Tongue (tissue), 2 donors: Measurements from ENCODE around the gene TRAF3. TPM values are rescaled to one million over a fixed set of nuclear protein-coding genes. Genes with fewer than 3 reads are reported as not detected.
"Not testable (repeated sequence)": the region's sequence is repeated elsewhere in the genome, so short reads cannot be mapped to it uniquely, and the experiment has no call there.

Experiments used
- DNase-seq: peaks from one replicate; pipeline ENCODE4 v3.0.0-alpha.2; 2015
- total RNA-seq: library from RNA; depleted of rRNA; stranded (reverse); fragments of >200 nt; gene quantifications from one replicate; pipeline ENCODE4 v1.2.3, GENCODE V29; 2014

Gene TRAF3
- total RNA-seq, 1 donor from 2014 or later, result 27.5 TPM

DNA sequence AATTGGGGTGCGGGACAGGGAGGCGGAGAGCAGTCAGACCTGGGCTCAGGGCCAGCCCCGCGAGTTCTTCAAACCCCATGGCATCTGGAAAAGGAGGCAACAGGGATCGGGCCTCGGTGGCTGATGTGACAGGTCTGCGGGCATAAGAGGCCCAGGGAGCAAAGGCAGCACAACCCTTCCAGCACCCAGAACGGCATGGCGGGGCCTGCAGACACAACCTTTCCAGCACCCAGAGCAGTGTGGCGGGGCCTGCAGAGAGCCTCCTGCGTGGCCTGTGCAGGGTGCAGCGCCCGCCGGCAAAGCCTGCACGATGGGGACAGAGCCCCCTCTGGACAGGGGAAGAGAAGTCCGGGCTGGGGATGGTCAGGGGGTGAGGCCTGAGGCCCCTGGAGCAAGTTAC, 26.2 kb upstream of the TRAF3 start:
- DNase-seq, result no peak

DNA sequence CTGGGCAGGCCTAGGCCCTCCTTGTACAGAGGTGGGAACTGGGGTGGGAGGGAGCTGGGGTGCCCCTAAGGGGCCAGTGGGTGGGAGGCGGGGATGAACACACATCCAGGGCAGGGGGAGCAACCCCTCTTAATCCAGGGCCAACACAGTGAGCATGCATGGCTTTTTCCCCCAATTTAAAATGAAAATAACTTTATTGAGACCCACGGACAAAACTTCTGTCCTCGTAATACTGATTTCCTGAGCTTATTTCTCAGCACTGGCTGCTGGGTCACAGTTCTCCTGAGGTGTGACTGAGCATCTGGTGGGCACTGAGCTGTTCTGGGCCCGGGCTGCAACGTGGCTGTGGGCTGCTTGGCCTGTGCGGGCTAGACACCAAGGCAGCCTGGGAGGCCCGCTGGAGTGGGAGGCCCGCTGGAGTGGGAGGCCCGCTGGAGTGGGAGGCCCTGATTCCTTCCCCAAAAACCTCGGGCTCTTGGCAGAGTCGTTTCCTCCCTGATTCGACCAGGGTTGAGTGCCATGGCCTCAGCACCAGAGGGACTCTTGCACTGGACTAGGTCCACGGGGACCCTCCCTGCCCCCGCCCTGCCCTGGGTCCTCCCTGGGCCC, 24.9 kb upstream of the TRAF3 start:
- DNase-seq, result no peak

DNA sequence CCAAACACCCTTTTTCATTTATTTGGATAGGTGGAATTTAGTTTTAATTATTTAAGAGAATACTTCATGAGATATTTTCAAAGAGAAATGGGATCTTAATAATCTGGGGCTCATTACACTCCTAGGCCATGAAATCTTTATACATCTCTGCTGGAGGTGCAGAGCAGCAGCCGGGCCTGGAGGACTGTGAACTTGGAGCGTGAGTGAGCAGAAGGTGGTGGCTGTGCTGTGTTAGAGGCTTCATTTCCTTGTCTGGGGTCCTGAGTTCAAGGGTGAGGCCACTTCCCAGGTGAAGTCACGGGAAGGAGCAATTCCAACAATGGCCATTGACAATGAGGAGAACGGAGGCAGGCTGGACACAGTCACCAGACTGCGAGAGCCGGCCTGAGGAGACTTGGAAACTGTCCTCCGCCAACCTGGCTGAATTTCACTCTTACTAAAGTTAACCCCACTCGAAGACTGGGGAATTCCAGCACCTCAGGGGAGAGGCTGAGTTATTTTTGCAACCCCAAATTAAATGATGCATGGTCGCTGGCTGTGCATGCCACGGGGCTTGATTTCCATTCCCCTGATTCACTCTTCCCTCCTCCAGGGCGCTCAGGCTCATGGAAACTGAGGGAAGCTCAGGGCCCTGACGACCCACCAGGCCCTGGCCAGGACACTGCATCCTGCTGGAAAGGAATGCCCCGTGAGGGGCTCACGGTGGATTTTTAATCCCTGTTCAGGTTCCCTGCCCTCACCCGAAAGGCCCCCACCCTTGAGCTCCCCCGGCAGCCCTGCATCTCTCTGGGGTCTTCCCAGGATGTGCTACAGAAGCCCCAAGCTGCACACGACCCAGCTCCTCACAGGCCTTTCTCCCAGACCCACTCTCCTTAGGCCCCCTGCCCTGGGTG, 22.6 kb upstream of the TRAF3 start:
- no peak for DNase-seq

DNA sequence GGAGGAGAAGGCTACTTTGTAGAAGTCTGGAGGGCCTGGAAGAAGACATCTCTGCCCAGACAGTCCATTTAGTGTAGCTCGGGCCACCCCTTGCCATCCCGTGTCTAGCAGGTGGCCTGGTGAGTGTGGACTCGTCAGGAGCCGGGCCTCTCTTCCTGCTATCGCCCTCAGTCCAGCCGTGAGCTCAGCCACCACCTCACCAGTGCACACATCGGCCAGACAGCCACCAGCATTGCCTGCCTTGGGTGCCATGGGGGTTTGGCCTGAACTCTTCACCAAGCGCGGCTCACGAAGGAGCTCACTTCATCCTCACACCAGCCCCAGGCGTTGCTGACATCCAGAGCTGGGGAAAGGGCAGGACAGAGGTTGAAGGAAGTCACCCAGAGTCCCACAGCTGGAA, 19.6 kb upstream of the TRAF3 start:
- DNase-seq, result no peak

DNA sequence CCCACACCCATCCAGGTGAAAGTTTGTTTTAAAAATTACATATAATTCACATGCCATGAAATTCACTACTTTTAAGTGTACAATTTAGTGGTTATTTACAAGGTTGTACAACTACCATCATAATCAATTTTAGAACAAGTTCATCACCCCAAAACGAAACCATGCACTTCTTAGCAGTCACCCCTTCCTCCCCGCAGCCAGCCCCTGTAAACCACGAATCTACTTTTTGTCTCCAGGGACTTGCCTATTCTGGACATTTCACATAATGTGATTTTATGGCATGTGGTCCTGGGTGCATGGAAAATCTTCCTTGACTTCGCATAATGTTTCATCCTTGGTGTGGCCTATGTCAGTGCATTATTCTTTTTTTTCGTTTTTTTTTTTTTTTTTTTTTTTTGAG, 19.2 kb upstream of the TRAF3 start:
- no peak for DNase-seq

DNA sequence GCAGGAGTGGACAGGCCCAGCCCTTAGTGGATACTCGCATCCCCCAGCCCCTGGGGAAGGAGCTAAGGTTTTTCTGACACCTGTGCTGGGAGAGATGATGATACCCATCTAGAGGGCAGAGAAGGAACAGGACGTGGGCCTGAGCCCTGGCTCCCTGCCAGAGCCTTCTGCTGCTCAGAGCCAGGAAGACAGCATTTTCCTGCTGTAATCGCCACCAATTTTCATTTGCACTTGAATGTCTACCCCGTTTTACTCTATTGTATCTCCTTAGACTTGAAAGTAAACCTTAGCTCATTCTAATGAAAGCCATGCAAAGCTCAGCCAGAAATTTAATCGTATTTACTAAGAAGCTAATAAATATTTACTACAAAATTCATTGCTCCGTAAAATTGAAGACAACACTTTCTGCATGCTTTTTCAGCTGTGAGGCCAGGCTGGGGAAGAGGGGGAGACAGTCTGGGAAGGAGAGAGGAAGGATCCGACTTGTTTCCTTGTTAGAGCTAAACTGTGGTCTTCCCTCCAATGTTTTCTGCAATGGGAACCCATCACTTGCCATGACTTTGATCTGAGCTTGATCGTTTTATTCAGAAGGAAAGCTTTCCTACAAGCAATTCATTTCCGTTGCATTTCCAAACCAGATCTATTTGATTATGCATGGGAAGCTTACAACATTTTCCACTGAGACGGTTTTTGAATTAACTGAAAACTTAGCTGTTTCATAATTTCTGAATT, 17.6 kb upstream of the TRAF3 start:
- DNase-seq, result peak; percentile 56

DNA sequence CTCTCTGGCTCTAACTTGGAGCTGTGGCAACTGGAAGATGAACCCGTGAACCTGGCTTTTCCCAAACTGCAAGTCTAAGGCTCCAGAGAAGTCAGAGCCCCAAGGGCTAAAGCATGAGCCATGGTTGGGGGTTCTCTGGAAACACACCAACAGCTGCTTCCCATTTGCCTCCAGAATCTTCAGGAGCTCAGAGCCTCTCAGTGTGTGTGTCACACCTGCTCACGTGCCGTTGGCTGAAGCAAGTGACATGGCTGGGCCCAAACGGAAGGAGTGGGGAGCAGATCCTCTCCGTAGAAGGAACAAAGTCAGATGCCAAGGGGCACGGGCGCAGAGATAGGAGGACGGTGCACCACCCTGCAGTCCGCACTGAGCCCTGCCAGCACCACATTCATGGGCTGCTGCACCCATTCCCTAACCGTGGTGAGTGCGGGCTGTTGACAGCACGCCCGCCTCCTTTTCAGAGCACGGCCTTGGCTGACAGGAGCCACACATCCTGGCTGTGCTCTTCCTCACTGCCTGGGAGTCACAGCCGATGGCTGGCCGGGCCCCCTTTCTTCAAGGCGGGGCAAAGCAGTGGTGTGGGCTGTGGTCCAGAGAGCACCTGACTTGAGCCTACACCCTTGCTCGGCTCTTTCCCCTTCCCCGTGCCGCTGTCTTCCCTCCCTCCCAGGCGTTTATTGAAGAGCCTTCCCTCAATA, 16.6 kb upstream of the TRAF3 start:
- peak; percentile 55 for DNase-seq

DNA sequence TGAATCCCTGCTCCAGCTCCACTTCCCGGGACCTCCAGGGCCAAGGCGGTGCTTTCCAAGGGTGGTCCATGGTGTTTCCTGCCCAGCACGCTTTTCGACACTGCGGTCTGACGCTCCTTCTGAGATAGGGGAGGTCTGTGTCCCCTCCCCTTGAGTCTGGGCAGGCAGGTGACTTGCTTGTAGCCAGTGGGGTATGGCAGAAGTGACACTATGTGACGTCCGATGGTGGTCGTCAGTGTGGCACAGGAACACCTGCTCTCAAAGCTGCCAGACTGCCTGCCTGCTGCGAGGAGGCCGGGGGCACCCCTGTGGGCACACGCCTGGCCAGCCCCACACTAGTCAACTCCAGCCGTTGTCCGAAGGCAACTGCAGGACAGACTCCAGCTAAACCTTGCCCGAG, 16.0 kb upstream of the TRAF3 start:
- DNase-seq, result no peak

DNA sequence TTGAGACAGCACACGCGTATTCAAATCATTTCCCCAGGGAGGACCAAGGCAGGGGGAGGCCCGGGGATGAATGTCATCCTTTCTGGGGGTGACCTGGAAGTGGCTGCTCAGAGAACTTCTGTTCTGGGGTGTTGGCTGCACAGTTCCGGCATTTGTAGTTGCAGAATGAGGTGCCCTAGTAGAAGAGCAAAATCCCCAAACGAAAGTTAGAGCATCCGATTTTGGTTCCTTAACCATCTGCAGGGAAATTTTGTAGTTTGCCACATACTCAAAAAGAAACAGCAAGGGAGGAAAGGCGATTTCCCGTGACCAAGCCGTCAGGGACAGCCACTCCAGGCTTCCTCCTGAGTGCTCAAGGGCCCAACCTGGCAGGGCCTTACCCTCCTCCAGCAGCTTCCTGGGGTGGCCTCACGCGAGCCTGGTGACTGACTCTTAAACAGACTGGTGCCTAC, 13.0 kb upstream of the TRAF3 start:
- DNase-seq, result no peak

DNA sequence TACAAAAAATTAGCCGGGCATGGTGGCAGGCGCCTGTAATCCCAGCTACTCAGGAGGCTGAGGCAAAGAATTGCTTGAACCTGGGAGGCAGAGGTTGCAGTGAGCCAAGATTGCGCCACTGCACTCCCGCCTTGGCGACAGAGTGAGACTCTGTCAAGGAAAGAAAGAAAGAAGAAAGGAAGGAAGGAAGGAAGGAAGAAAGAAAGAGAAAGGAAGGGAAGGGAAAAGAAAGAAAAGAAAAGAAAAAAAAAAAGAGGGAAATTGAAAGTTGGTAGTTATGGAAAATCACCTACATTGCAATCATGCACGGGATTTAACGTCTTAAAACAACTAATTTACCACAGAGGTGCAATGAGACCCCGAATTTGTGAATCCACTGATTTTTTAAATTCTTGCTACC, 11.5 kb upstream of the TRAF3 start:
- not testable (repeated sequence) for DNase-seq

DNA sequence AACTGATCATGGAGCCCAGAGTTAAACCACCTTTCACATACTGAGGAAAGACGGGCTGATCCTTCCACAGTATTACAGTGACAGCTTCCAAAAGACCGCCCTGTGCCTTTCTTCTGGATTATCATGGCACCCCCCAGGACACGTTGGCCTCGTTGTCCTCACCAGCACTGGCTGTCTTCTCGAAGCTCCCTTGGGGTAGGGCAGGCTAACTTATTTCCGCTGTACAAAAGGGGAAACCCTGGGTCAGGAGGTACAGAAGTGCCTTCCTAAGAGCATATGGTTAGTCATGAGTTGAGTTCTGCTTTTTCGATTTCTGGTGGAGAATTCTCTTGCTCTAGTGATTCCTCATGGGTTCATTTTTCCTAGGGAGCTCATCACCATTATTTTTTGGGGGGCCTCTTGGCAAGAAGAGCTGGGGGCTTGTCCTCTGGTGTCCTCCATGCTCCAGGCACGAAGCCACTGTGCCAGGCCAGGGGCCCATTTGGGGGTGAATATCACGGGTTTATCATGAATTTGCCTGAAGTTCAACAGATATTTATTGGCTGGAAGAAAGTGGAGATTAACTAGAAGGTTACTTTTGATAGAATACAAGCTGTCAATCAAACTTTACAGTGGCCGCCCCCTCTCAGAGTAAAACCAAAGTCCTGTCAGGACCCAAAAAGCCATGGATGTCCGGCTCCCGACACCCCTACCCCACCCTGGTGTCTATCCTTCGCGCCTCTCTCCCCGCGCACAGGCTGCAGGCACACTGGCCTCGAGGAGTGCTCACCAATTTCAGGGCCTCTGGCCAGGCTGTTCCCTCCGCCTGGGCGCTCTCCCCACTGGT, 8.8 kb upstream of the TRAF3 start:
- DNase-seq, result no peak

DNA sequence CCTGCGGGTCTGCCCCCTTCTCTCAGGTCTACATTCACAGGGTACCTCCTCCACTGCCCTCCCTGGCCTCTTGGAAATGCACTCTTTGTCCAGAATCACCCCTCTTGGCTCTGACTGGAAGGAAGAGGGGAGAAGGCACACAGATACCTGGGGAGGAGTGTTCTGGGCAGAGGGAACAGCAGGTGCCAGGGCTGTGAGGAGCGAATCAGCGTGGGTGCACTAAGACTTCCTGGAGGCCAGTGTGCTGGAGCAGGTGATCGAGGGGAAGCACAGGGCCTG, 8.3 kb upstream of the TRAF3 start:
- no peak for DNase-seq

DNA sequence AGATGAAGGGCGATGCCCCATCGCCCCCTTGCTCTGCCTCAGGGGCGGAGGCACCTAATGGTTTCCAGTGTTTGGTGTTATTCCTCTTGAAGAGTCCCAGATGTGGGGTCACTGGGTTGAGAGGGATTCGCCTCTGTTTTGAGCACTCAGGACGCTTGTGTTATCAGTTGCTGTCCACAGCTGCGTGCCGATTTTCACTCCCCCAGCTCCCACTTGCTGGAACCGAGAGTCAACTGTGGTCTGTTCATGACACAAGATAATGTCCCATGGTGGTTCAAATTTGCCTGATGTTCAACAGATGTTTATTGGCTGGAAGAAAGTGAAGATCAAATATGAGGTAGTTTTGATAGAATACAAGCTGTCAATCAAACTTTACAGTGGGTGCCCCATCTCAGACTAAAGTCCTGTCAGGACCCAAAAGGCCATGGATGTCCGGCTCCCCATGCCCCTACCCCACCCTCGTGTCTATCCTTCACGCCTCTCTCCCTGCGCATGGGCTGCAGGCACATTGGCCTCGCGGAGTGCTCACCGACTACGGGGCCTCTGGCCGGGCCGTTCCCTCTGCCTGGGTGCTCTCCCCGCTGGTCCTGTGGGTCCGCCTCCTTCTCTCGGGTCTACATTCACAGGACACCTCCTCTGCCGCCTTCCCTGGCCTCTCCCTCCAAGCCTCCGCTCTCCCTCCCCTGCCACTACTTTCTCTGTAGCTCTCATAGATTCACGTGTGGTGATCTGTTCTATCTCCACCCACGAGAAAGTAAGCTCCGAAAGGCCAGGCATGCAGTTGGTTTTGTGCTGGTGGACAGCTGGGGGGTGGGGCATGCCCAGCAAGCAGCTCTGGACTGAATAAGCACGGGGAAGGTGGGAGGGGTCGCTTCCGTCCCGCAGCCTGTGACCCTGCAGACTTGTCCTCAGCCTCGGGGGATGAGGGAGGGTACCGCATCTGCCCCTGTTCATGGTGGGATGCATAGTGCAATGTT, 6.8 kb upstream of the TRAF3 start:
- no peak for DNase-seq

DNA sequence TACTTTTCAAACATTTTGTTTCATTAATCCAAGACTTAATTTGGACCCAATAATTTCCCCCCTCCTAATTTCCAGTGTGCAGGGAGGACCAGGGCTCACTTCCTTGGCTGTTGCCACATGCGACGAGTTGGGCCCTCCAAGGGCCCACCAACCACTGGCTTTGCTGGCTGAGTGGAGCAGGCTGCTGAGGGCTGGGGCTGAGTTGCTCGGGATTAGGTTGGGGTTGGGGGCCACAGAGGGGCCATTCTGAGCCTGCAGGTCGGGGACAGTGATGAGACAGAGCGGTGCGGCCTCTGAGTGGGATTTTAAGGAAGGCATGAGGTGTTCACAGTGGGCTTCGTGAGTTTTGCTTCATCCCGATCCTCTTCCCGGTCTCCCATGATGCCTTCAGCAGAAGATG, 6.1 kb upstream of the TRAF3 start:
- DNase-seq, result no peak

DNA sequence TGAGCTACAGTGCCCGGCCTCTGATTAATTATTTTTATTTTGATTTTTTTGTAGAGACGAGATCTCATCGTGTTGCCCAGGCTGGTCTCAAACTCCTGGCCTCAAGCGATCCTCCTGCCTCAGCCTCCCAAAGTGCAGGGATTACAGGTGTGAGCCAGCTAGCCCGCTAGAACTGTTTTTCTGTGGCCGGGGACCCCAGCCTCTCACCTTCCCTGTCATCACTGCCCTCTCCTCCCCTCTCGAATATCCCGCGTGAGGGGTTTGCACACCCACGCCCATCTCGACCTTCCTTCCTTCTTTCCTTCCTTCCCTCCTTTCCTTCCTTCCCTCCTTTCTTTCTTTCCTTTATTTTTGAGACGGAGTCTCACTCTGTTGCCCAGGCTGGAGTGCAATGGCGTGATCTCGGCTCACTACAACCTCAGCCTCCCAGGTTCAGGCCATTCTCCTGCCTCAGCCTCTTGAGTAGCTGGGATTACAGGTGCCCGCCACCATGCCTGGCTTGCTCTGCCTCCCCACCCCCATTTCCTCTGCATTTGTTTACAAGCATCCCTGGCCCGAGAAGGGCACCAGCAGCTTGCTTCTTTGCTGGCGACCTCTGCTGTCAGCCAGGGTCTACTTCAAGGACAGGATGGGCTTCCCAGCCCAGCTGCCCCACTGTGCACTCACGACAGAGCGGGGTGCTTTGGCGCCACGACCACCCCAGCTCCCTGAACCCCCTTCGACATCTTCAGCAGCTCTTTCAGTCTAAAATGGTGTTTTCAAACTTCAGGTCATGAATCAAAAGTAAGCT, 4.3 kb upstream of the TRAF3 start:
- no peak for DNase-seq

DNA sequence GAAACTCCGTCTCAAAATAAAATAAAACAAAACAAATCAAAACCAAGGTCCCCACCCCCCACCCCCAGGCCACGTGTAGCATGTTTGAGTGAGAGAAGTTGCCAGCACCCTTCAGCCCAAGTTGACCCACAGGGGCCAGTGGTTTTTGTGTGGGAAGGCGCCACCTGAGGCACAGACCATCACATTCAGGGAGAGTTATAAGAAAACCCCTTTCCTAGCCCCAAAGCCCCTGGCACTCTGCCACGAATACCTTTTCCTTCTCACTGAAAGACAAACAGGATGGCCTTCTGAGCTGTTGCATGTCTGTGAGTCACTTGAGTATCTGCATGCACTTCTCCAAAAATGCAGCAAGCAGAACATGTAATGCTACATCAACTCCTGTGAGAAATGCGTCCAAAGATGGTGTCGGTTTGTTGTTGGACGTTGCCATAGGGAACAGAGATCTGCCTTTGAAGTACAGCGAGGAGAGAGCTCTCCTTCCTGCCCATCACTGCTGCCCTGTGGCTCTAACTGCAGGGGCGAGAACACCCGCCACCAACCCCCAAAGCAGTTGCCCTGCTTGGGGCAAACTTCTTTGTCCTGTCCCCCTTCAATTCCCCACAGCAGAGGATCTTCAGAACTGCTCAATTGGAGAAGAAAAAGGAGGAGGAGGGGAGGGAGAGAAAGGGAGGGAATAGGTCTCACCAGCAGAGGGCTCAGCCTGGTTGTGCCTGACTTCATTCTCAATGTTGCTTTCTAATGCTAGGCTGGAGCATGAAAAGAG, 2.7 kb upstream of the TRAF3 start:
- peak; percentile 87 for DNase-seq

DNA sequence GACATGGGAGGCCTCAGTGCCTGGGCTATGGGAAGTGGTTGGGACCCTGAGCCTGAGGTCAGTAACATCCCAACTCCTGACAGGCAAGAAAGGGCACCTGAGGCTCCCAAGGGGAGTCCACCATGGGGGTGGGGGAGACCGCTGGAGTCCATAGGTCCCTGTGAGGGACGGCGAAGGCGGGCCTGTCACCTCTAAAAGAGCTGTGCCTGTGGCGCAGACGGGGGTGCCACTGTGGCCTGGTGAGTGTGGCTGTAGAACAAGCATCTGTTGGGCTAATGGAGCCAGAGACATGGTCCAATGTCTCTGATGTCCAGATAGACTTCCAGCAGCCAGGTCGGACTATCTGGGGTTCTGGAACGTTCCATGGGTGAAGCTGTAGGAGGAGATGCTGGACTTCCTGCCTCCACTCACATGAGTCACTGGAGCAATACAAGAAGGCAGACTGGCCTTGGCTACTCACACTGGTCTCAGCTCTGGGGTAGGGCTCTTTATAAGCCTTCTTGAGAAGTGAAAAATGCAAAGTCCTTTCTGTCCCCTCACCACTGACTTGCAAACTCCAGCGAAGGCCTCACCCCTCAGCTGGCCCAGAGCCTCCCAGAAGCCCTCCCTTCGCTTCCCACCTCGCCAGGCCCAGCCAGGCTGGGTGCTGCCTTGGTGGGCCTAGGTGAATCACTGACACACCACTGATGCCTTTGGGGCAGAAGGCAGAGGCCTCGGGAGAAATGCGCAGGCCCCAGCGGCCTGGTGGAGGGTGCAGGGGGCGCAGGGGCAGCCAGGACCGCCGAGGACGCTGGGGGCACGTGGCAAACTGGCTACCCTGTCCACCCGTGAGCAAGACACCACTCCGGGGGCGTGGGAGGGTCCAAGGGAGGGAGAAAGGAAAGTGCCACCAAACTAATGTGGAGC, 1.1 kb upstream of the TRAF3 start:
- no peak for DNase-seq
